Parathyroid adenoma (tissue), 2 donors: Measurements from ENCODE around the gene ZNF644.
"Not testable (repeated sequence)": the region's sequence is repeated elsewhere in the genome, so short reads cannot be mapped to it uniquely, and the experiment has no call there.

Experiments used
- H2AFZ ChIP-seq: fragments of 300-600 bp; sonication (generic); one replicate; pipeline ENCODE4 v1.7.0; 2017; ENCODE audit warnings: antibody characterized with exemption, mild to moderate bottlenecking
- H3K27ac ChIP-seq: fragments of 300-600 bp; sonication (generic); one replicate; pipeline ENCODE4 v1.7.0; 2017
- H3K27me3 ChIP-seq: fragments of 300-600 bp; sonication (generic); one replicate; pipeline ENCODE4 v1.7.0; 2017; ENCODE audit warnings: low read length; ENCODE audit not compliant: control insufficient read depth, insufficient read depth
- H3K36me3 ChIP-seq: fragments of 300-600 bp; sonication (generic); one replicate; pipeline ENCODE4 v1.7.0; 2017; ENCODE audit warnings: low read length; ENCODE audit not compliant: control insufficient read depth, insufficient read depth
- H3K4me1 ChIP-seq: fragments of 300-600 bp; sonication (generic); one replicate; pipeline ENCODE4 v1.7.0; 2017; ENCODE audit warnings: control low read depth
- H3K4me2 ChIP-seq: fragments of 300-600 bp; sonication (generic); one replicate; pipeline ENCODE4 v1.7.0; 2017; ENCODE audit warnings: low read length
- H3K4me3 ChIP-seq: fragments of 300-600 bp; sonication (generic); one replicate; pipeline ENCODE4 v1.7.0; 2017; ENCODE audit warnings: low read depth, low read length
- H3K79me2 ChIP-seq: fragments of 300-600 bp; sonication (generic); one replicate; pipeline ENCODE4 v1.7.0; 2017; ENCODE audit warnings: control low read depth
- H3K9ac ChIP-seq: fragments of 300-600 bp; sonication (generic); one replicate; pipeline ENCODE4 v1.7.0; 2017; ENCODE audit warnings: mild to moderate bottlenecking
- H3K9me3 ChIP-seq: fragments of 300-600 bp; sonication (generic); one replicate; pipeline ENCODE4 v1.7.0; 2017; ENCODE audit warnings: low read length; ENCODE audit not compliant: control insufficient read depth
- TF ChIP-seq, protein P1 (sequence below): fragments of 300-600 bp; sonication (generic); IDR thresholded peaks from one replicate; pipeline ENCODE4 v1.7.0; 2017; ENCODE audit warnings: antibody characterized with exemption, mild to moderate bottlenecking
- donor health status: primary hyperparathyroidism.

Gene ZNF644

DNA sequence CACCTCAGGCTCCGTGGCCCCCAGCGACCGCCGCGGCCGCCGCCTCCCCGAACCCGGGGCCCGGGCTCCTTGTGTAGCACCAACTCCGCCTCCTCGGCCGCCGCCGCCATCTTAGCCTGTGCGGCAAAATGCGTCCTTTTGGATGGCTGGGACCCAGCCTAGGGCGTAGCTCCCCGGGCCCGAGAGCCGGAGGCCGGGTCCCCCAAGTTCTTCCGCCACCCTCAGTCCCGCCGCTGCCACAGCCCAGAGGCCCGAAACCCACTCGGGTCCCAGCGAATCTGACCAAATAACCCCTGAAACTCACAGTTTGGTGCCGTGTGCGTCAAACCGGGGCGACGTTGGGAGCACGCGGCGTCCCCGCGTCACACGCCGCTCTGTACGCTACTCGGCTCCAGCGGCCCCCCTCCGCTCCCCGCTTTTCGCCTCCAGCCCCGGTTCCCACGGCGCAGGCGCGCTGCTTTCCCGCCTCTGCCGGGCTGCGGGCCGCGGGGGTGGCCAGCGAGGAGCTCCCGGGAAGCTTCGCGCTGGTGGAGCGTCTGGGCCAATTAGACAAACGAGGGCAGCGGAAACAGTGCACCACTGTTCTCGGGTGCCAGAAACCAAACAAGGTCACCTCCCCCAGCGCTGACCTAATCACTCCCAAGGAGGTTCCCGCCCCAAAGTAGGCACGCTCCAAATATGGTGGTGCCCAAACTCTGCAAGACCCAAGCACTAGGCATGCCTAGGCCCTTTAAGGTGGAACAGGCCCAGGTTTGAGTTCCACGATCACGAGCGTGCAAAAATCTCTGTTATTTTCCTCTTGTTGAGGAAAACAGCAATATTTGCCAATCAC, at the start of gene ZNF644:
ZNF644 (minus strand) TSS at position 350 of the 832 bp plus-strand sequence. CDS start 39,682 bp downstream, outside the sequence.
- peak within 1 kb of the TSS; percentile 99 for H3K27ac ChIP-seq
- peak within 1 kb of the TSS; percentile 77 for H3K4me2 ChIP-seq
- no peaks in the 10 kb centered on the region for H3K9me3 ChIP-seq
- H3K79me2 ChIP-seq, result no peaks in the 10 kb centered on the region
- TF ChIP-seq, protein P1, sequence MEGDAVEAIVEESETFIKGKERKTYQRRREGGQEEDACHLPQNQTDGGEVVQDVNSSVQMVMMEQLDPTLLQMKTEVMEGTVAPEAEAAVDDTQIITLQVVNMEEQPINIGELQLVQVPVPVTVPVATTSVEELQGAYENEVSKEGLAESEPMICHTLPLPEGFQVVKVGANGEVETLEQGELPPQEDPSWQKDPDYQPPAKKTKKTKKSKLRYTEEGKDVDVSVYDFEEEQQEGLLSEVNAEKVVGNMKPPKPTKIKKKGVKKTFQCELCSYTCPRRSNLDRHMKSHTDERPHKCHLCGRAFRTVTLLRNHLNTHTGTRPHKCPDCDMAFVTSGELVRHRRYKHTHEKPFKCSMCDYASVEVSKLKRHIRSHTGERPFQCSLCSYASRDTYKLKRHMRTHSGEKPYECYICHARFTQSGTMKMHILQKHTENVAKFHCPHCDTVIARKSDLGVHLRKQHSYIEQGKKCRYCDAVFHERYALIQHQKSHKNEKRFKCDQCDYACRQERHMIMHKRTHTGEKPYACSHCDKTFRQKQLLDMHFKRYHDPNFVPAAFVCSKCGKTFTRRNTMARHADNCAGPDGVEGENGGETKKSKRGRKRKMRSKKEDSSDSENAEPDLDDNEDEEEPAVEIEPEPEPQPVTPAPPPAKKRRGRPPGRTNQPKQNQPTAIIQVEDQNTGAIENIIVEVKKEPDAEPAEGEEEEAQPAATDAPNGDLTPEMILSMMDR, result no peak
- peak within 1 kb of the TSS; percentile 83 for H2AFZ ChIP-seq
- no peaks in the 10 kb centered on the region for H3K4me1 ChIP-seq
- H3K27me3 ChIP-seq, result no peaks in the 10 kb centered on the region
- H3K4me3 ChIP-seq, result peak within 1 kb of the TSS; percentile 88
- peak within 1 kb of the TSS; percentile 87 for H3K9ac ChIP-seq
- H3K36me3 ChIP-seq, result no peaks in the 10 kb centered on the region

GRCh38 chr1:91070298-91070697, 48.5 kb upstream of the ZNF644 start:
- H3K79me2 ChIP-seq, result no peaks in the 10 kb centered on the region
- no peak overlapping the region for H3K4me3 ChIP-seq
- no peaks in the 10 kb centered on the region for H3K4me1 ChIP-seq
- H3K9me3 ChIP-seq, result no peaks in the 10 kb centered on the region
- no peaks in the 10 kb centered on the region for H3K36me3 ChIP-seq
- H3K27me3 ChIP-seq, result no peaks in the 10 kb centered on the region
- H3K4me2 ChIP-seq, result no peak overlapping the region
- H3K27ac ChIP-seq, result no peak overlapping the region
- TF ChIP-seq, protein P1, result no peak
- H3K9ac ChIP-seq, result no peak overlapping the region
- no peak overlapping the region for H2AFZ ChIP-seq

DNA sequence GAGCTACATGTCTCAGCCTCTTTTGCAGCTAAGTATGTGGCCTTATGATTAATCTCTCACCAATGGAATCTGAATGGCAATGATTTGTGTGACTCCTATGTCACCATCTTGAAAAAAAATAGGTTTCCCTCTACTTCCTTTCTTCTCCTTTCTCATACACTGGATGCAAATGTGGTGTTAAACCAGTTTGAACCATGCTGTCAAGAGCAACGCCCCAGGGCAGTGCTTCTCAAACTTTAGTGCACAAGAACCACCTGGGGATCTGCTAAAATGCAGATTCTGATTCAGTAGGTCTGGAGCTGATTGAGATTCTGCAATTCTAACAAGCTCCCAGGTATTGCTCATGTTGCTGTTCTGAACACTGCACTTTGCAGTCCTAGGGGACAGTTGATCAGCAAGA, 44.7 kb upstream of the ZNF644 start:
- Histone ChIP-seq H3K4me2 (no peak overlapping the region), H3K9ac (no peak overlapping the region), H3K4me3 (no peak overlapping the region), H3K9me3 (no peaks in the 10 kb centered on the region), H3K27ac (no peak overlapping the region), H3K27me3 (no peaks in the 10 kb centered on the region), H3K4me1 (no peaks in the 10 kb centered on the region), H2AFZ (no peak overlapping the region), H3K36me3 (no peaks in the 10 kb centered on the region), H3K79me2 (no peaks in the 10 kb centered on the region)
- TF ChIP-seq, protein P1, result no peak

DNA sequence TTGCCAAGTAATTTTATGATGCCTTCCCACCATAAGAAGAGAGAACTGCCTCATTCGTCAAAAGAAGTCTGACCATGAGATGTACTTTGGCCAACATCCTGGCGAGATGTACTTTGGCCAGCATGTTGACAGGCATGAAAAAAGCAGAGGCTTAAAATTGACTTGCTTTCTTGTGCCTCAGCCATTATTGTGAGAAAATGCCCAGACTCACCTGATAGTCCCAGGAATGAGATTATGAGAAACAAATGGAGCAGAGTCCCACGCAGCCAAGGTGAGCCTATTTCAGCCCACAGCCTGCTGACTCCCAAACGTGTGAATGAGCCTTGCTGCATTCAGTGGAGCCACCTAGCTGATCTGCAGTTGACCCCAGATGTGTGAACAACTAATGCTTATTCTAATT, 43.5 kb upstream of the ZNF644 start:
- no peak overlapping the region for H3K27ac ChIP-seq
- H3K27me3 ChIP-seq, result no peaks in the 10 kb centered on the region
- H3K4me3 ChIP-seq, result no peak overlapping the region
- TF ChIP-seq, protein P1, result no peak
- no peaks in the 10 kb centered on the region for H3K79me2 ChIP-seq
- H3K36me3 ChIP-seq, result no peaks in the 10 kb centered on the region
- no peak overlapping the region for H3K4me2 ChIP-seq
- no peak overlapping the region for H3K9ac ChIP-seq
- H3K4me1 ChIP-seq, result no peaks in the 10 kb centered on the region
- H3K9me3 ChIP-seq, result no peaks in the 10 kb centered on the region
- H2AFZ ChIP-seq, result no peak overlapping the region

GRCh38 chr1:91063403-91063802, 41.6 kb upstream of the ZNF644 start:
- not testable (repeated sequence) for H2AFZ ChIP-seq, H3K9me3 ChIP-seq

More at GRCh38 chr1:91063403-91063802, 41.6 kb upstream of the ZNF644 start:
- not testable (repeated sequence) for H3K79me2 ChIP-seq, H3K9ac ChIP-seq, H3K4me1 ChIP-seq, H3K4me3 ChIP-seq, H3K4me2 ChIP-seq, H3K27me3 ChIP-seq, H3K27ac ChIP-seq, H3K36me3 ChIP-seq
